ENCODE results near the gene MAP3K6.
"Not testable (repeated sequence)": the region's sequence is repeated elsewhere in the genome, so short reads cannot be mapped to it uniquely, and the experiment has no call there.

MAP3K6 gene

GRCh38 chr1:27366411-27367159 lies at the start of gene MAP3K6:
Gene MAP3K6, minus strand, starts transcription at chr1:27366961. Its CDS starts 364 bp downstream, at chr1:27366597.
- no peak for DNase-seq

GRCh38 chr1:27414091-27414490 lies 47.3 kb upstream of the MAP3K6 start:
- DNase-seq = no peak

DNA sequence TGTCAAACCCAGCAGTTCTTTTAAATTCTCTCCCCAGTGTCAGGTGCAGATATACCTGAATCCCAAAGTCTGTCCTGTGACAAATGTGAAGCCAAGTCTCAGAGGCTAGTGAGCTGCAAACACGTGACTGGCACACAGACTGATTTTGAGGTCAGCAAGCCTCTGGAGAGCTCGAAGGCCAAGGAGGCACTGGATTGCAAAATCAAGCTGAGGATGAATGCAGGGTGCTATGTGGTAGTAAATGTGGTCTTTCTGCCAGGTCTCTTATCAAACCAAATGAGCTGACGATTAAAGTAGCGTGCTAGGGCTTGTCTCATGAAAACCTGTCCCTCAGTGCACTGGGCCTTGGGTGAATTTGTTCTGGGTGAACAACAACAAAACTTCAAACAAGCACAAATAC lies 46.2 kb upstream of the MAP3K6 start:
- no peak for DNase-seq

DNA sequence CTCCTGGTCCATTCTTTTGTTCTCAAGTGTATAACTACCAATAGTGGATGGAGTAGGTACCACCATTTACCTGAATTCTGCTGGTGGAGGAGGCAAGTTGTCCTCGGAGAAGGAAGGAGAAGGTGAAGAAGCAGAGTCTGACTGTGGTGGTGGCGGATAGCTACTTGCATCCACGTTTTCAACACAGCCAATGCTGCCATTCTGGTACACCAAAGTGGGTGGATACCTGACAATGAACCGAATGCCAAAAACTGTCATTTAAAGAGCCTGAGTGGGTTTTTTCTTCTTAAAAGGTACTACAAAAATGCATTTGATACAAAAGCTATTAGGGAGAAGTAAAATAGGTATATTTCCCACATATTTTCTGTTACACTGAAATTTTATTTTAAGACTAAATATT lies 45.7 kb upstream of the MAP3K6 start:
- DNase-seq = no peak

GRCh38 chr1:27410709-27411108 lies 43.9 kb upstream of the MAP3K6 start:
- DNase-seq = no peak

DNA sequence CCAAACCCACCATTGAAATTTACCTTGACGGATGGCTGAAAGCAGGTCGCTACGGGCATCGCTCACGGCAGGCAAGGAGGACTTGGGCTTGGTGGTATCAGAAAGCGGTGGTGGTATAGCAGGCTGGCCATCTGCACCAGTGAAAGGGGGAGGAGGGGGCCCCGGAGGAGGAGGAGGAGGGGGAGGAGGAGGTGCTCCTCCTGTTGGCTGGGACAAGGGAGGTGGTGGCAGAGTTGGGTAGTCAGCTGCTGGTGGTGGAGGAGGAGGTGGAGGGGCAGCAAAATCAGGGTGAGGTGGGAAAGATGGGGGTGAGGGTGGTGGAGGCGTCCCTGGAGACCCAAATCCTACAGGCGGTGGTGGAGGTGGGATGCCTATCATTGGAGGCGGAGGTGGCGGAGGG lies 42.9 kb upstream of the MAP3K6 start:
- no peak for DNase-seq

- no peak for DNase-seq
Measured at GRCh38 chr1:27408151-27408550, 41.4 kb upstream of the MAP3K6 start.

GRCh38 chr1:27406791-27407190 lies 40.0 kb upstream of the MAP3K6 start:
- not testable (repeated sequence) for DNase-seq

GRCh38 chr1:27406362-27406680 lies 39.6 kb upstream of the MAP3K6 start:
- DNase-seq = no peak

DNA sequence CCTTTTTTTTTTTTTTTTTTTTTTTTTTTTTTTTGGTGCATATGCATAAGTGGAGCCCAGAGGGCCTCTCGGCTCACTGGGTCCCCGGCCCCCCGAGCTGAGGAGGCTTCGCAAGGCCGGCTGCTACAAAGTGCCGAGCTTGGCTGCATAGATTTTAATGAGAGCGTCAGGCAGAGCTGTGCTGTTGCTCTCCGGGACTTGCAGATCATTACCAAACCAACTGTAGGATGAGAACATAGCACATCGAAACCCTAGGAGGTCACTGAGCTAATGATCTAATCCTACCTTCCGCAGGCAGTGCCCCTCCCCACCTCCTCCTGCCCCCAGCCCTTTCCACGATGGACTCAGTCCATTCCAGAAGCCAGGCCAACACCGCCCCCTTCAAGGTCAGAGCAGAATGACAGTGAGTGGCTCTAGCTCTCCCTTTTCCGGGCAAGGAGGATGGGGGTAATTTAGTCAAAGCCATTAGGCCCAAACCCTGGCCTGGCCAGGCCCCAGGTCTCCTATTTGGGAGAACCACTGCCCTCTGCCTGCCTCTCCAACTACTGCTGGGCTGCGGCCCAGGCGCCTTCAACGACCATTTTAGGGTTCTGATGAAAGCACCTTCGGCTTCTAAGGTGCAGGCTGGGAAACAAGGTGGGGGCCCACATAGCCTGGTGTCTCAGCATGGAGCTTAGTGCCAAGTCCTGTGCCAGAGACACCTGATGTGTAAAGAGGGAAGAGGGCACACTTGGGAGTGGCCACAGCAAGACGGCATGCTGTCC lies 39.0 kb upstream of the MAP3K6 start:
- not testable (repeated sequence) for DNase-seq

GRCh38 chr1:27405074-27405473 lies 38.3 kb upstream of the MAP3K6 start:
- no peak for DNase-seq

DNA sequence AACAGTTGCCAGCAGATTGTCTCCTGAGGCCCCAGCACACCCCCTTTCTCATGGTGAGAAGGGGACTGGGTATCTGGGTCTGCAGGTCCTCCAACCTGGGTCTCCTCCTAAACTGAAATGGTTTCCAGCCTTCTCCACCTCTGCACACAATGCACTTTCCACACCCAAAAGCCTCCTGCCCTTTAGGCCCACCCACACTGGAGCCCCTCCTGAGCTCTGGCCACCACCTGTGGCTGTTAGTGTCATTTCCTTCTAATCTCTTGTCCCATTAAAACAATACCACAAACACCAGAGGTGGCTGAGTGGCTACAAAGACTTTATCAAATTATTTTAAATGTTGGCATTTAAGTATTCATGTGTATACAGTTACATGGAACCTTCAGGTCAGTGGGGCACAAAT lies 37.2 kb upstream of the MAP3K6 start:
- DNase-seq = no peak

DNA sequence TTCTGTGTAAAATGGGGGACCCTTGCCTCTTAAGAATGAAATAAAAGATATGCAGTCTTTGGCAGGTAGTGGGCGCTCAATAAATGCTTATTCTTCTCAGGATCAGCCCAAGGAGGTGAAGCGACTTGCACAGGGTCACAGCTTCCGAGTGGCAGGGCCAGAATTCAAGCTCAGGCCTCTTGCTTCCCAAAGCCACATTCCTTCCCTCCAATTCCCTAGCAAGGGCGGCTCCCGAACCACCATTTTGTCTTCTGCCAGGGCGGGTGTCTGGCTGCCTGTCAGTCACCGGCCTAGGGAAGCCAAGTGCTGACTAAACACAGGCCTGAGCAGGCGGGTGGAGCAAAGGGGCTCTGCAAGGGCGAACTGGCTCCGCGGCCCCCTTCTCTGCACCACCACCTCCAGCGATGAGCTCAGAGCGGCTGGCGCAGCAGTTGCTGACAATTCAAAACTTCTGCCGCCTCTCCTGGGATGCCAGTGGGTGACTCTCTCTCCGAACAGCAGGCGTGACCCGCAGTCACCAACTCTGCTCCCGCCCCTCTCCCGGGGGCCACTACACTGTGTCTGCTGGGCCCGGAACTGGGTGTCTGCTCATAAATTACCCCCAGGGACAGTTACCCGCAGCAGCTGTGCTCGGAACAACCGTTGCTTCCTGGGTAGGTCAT lies 36.4 kb upstream of the MAP3K6 start:
- DNase-seq = no peak

DNA sequence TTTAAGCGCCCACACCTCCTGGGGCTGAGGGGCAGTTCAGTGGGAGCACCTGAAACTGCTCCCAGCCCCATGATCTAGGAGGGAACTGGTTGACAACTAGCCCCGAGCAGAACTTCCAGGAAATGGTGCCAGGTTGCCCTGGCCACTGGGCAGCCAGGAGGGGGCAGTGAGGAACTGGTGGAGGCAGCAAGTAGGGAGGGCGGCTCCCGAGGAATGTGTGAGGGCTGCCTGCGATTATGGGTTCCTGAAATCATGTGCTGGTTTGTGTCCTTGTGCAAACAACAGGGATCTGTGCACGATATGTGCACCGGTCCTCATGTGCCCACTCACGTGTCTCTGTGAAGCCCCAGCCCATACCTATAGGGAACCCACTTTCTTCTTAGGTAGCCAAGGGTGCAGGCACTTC lies 35.6 kb upstream of the MAP3K6 start:
- no peak for DNase-seq

DNA sequence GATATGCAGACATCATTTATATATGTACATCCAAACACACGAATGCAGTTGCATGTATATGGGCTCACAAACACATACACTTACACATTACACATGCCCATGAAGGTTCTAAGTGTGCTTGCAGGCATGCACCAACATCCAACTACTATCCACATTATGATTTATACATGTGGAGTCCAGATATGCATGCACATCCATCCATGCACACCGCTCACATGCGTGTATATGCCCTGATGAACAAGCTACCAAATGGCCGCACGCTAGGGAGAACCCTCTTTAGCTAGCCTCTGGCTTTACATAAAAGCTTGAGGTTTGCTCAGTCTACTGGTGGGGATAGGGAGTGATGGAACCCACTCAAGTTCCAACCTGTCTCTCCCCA lies 34.2 kb upstream of the MAP3K6 start:
- DNase-seq = no peak

GRCh38 chr1:27400082-27400962 lies 33.6 kb upstream of the MAP3K6 start:
- no peak for DNase-seq

GRCh38 chr1:27399251-27400025 lies 32.7 kb upstream of the MAP3K6 start:
- DNase-seq = no peak

DNA sequence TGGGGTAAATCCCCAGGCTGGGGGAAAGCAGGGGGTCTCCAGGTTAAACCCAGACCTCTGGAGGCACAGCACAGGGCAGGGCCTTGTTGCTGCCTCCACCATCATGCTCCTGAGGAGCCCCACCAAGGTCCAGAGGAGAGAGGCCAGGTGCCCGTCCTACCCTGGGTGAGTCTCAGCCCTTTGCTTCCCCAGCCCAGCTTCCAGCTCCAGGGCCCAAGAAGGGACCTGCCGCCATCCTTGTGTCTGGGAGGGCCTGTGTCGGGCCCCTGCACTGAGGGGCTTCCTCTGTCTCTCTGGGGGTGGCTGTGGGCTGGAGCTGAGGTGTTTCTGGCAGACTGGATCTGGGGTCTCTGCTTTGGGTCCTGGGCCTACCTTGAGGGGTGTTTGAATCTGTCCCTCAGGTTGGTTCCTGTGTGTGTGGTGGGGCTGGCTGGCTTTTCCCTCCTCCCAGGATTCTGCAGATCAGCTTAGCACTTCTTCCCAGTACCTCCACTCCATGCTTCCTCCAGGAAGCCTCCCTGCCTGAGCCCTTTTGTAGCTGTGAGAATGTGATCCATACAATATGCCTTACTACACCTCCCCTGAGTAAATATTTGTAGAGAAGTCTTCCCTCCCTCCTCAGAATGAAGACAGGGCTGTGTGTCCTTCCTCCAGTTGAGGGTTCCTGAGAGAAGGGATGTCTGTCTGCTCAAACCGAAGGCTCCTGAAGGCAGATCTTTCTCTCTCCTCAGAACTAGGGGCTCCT lies 31.8 kb upstream of the MAP3K6 start:
- no peak for DNase-seq

GRCh38 chr1:27397749-27398148 lies 31.0 kb upstream of the MAP3K6 start:
- no peak for DNase-seq

DNA sequence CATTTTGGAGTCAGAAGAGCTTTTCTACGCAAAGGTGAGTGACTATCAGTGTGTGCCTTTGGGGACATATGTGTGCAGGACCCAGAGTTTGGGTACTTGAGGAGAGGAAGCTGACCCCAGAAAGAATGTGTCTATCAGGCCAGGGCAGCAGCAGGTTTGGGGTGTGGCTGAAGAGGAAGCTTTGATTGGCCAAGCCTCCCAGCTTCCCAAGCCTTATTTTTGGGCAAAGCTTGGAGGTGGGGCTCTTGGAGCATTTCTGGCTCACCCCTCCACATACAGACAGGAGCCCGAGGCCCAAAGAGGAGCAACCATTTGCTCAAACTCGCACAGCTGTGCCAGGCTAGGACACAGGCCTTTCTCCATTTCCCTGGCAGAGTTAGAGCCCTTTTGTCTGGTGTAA lies 30.3 kb upstream of the MAP3K6 start:
- DNase-seq = no peak

- DNase-seq = no peak
Measured at GRCh38 chr1:27395441-27396195, 28.9 kb upstream of the MAP3K6 start.
